ENCODE data around the gene EXOC7. TPM values are rescaled to one million over a fixed set of nuclear protein-coding genes. Genes with fewer than 3 reads are reported as not detected.
"Not testable (repeated sequence)": the region's sequence is repeated elsewhere in the genome, so short reads cannot be mapped to it uniquely, and the experiment has no call there.

The EXOC7 gene
- total RNA-seq, 1 experiment from 2014 or later: 48.9 TPM

DNA sequence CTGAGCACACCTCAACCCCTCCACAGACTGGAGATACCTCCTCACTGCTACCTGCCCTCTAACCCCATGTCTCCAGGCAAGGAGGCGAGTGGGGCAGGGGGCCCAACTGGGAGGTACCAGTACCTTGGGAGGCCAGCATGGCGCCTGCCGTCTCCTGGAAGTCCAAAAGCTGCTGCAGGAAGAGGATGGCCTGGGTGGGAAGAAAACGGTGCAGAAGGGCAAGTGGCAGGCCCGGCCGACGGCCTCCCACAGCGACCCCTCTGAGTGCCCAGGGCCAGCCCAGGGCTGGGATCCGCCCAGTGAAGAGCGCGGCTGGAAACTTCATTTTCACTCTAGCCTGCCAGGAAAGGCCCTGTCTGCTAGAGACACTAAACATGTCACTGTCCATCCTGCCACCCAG is 16.1 kb downstream of the EXOC7 start:
- DNase-seq (ENCODE audit: low read depth): no peak

- no peak for DNase-seq (ENCODE audit: low read depth)
Observed at GRCh38 chr17:76086384-76086783, 17.2 kb downstream of the EXOC7 start.

- DNase-seq (ENCODE audit: low read depth): no peak
Observed at GRCh38 chr17:76085731-76086366, 17.7 kb downstream of the EXOC7 start.

- no peak for DNase-seq (ENCODE audit: low read depth)
Observed at GRCh38 chr17:76085066-76085730, 18.4 kb downstream of the EXOC7 start.

DNA sequence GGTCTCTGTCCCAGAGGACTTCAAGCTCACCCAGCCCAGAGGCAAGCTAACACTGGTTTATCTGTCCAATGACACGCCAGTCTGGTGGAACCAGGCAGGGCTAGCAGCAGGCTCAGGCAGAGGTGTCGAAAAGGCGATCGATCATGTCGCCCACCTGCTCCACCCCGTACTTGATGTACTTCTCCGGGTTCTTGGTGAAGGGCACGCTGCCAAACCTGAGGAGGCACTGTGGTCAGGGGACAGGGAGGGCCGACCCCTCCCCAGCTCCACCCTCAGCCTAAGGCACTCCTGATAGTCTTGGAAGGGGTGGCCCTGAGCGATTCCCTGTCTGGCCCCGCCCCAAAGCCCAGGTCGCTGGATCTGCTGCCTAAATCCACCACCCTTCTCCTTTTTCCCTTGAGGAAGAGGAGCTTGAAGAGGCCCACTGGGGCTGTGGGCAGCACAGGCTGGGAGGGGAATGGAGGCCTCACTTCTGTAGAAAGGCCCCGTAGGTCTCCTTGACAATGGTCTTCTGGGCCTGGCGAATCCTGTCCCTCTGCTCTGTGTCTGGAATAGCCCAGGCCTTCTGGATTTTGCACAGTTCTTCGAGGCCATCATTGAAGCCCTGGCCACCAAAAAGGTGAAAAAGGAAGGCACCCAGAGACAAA is 19.9 kb downstream of the EXOC7 start:
- no peak for DNase-seq (ENCODE audit: low read depth)

GRCh38 chr17:76082326-76083251 is 21.0 kb downstream of the EXOC7 start:
- DNase-seq (ENCODE audit: low read depth): no peak

- DNase-seq (ENCODE audit: low read depth): no peak
Observed at GRCh38 chr17:76081295-76082210, 22.0 kb downstream of the EXOC7 start.

GRCh38 chr17:76080768-76081287 is 22.8 kb downstream of the EXOC7 start:
- DNase-seq (ENCODE audit: low read depth): no peak

- no peak for DNase-seq (ENCODE audit: low read depth)
Observed at GRCh38 chr17:76079956-76080767, 23.4 kb downstream of the EXOC7 start.

GRCh38 chr17:76079535-76079955 is 24.0 kb downstream of the EXOC7 start:
- DNase-seq (ENCODE audit: low read depth): no peak

- no peak for DNase-seq (ENCODE audit: low read depth)
Observed at GRCh38 chr17:76078860-76079534, 24.6 kb downstream of the EXOC7 start, which contains the start of gene ZACN. Gene ZACN (plus strand): TSS chr17:76079182. CDS start chr17:76079265, 83 bp downstream.

GRCh38 chr17:76078370-76078769 is 25.2 kb downstream of the EXOC7 start:
- DNase-seq (ENCODE audit: low read depth): not testable (repeated sequence)

DNA sequence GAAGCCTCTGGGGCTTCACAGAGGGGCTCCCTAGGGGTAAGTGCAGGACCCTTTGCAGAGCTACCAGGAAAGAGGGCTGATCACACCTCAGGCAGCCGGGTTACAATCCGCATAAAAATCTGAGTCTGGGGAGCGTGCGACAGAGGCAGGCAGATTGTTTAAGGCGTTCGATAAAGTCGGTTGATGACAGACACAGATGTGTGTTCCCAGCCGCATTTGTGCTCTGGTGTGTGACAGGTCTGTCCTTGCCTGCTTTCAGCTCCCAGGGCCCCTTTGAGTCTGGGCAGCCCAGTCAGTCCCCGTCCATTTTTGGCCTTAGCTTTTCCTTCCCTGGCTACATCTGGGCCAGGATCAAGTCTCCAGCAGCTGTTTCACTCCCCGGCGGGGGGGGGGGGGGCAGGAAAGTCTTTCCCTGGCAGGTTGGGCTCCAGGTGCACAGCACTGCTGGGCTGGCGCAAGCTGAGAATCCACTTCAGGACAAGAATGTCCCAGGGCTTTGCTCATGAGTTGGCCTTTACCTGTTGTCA is 25.9 kb downstream of the EXOC7 start:
- no peak for DNase-seq (ENCODE audit: low read depth)

DNA sequence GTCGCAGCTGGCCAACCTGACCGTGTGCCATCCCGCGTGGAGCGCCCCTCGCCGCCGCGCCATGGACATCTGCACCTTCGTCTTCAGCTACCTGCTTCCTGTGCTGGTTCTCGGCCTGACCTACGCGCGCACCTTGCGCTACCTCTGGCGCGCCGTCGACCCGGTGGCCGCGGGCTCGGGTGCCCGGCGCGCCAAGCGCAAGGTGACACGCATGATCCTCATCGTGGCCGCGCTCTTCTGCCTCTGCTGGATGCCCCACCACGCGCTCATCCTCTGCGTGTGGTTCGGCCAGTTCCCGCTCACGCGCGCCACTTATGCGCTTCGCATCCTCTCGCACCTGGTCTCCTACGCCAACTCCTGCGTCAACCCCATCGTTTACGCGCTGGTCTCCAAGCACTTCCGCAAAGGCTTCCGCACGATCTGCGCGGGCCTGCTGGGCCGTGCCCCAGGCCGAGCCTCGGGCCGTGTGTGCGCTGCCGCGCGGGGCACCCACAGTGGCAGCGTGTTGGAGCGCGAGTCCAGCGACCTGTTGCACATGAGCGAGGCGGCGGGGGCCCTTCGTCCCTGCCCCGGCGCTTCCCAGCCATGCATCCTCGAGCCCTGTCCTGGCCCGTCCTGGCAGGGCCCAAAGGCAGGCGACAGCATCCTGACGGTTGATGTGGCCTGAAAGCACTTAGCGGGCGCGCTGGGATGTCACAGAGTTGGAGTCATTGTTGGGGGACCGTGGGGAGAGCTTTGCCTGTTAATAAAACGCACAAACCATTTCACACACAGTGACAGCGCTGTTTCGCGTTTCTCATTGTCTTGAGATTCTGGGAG is 26.6 kb downstream of the EXOC7 start:
- DNase-seq (ENCODE audit: low read depth): no peak

GRCh38 chr17:76076146-76076764 is 27.3 kb downstream of the EXOC7 start:
- no peak for DNase-seq (ENCODE audit: low read depth)

DNA sequence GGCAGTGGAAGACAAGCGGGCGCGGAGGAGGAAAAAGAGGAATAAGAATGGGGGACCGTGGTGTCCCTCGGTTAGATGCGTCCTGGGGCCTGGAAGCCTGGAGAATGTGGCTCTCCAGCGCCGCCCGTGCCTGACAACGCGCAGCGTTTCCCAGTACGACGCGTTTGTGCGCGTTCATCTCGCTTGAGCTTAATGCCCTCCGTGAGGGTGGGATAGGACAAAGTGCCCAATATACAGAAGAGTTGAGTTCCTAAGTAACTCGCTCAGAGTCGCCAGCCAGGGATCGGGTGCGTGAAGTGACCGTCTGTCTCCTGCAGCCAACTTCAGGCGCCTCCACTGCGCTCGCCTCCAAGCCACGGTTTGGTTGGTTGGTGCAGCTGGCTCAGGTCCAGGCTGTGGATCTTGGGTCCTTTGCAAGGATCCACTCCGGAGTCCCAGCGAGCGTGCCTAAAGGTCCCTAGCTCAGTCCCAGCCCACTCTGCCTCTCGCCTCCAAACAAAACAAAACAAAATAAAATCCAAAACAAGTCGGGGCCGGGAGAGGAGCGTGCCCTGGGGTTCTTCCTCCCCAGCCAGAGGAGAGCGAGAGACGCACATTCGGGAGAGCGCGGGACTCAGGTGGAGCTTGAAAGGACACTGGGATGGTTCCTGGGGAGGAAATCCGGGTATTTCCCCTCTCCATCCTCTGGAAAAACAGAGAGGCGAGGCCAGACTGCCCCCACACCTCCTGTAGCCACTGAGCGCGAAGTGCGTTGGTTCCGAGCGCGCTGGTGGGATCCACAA is 28.0 kb downstream of the EXOC7 start:
- DNase-seq (ENCODE audit: low read depth): no peak
